HEK293 (cell line): ENCODE measurements around the gene TUBA8.

ENCODE experiments used
- GFI1B ChIP-seq: fragments of 450-650 bp; formaldehyde crosslinking; IDR thresholded peaks from 2 replicates; pipeline ENCODE4 v1.5.1; 2016; ENCODE audit warnings: missing biosample characterization, missing genetic modification characterization
- GLI4 ChIP-seq: fragments of 450-650 bp; formaldehyde crosslinking; IDR thresholded peaks from 2 replicates; pipeline ENCODE4 v1.5.1; 2016; ENCODE audit warnings: missing biosample characterization, missing genetic modification characterization
- MEIS1 ChIP-seq: sonication (generic); formaldehyde crosslinking; IDR thresholded peaks from 2 replicates; pipeline ENCODE4 v1.8.1; 2022; ENCODE audit warnings: missing genetic modification reagents, mild to moderate bottlenecking, borderline replicate concordance
- OSR2 ChIP-seq: fragments of 450-650 bp; formaldehyde crosslinking; IDR thresholded peaks from 2 replicates; pipeline ENCODE4 v1.5.1; 2016; ENCODE audit warnings: missing biosample characterization, missing genetic modification characterization
- OVOL3 ChIP-seq: fragments of 450-650 bp; formaldehyde crosslinking; IDR thresholded peaks from 2 replicates; pipeline ENCODE4 v1.5.1; 2016; ENCODE audit warnings: missing biosample characterization, missing genetic modification characterization
- PRDM1 ChIP-seq: fragments of 450-650 bp; formaldehyde crosslinking; IDR thresholded peaks from 2 replicates; pipeline ENCODE4; 2016; ENCODE audit warnings: missing biosample characterization, missing genetic modification characterization
- ZBTB1 ChIP-seq: fragments of 450-650 bp; formaldehyde crosslinking; IDR thresholded peaks from 2 replicates; pipeline ENCODE4 v1.5.1; 2016; ENCODE audit warnings: missing biosample characterization, missing genetic modification characterization
- ZBTB8A ChIP-seq: fragments of 450-650 bp; formaldehyde crosslinking; IDR thresholded peaks from 2 replicates; pipeline ENCODE4 v1.5.1; 2016; ENCODE audit warnings: missing biosample characterization, missing genetic modification characterization
- ZNF174 ChIP-seq: fragments of 450-650 bp; formaldehyde crosslinking; IDR thresholded peaks from 2 replicates; pipeline ENCODE4 v1.5.0; 2017; ENCODE audit warnings: missing biosample characterization, mild to moderate bottlenecking, missing genetic modification characterization
- ZNF175 ChIP-seq: fragments of 450-650 bp; formaldehyde crosslinking; IDR thresholded peaks from 2 replicates; pipeline ENCODE4 v1.5.1; 2016; ENCODE audit warnings: missing biosample characterization, missing genetic modification characterization
- ZNF184 ChIP-seq: fragments of 450-650 bp; IDR thresholded peaks from 2 replicates; pipeline ENCODE4 v1.5.1; 2018; ENCODE audit warnings: missing biosample characterization, mild to moderate bottlenecking, missing genetic modification characterization
- ZNF202 ChIP-seq: fragments of 450-650 bp; formaldehyde crosslinking; IDR thresholded peaks from 2 replicates; pipeline ENCODE4 v1.5.1; 2016; ENCODE audit warnings: missing biosample characterization, missing genetic modification characterization, borderline replicate concordance
- ZNF239 ChIP-seq: fragments of 450-650 bp; formaldehyde crosslinking; IDR thresholded peaks from 2 replicates; pipeline ENCODE4 v1.5.1; 2016; ENCODE audit warnings: missing biosample characterization, missing genetic modification characterization
- ZNF24 ChIP-seq: fragments of 450-650 bp; formaldehyde crosslinking; IDR thresholded peaks from 2 replicates; pipeline ENCODE4 v1.5.1; 2016; ENCODE audit warnings: missing biosample characterization, missing genetic modification characterization
- ZNF292 ChIP-seq: fragments of 450-650 bp; formaldehyde crosslinking; IDR thresholded peaks from 2 replicates; pipeline ENCODE4 v1.5.1; 2016; ENCODE audit warnings: low read depth, missing biosample characterization, missing genetic modification characterization, borderline replicate concordance
- ZNF354C ChIP-seq: fragments of 450-650 bp; formaldehyde crosslinking; IDR thresholded peaks from 2 replicates; pipeline ENCODE4 v1.5.1; 2016; ENCODE audit warnings: missing biosample characterization, missing genetic modification characterization, low read depth, borderline replicate concordance
- ZNF623 ChIP-seq: fragments of 450-650 bp; formaldehyde crosslinking; IDR thresholded peaks from 2 replicates; pipeline ENCODE4 v1.5.1; 2016; ENCODE audit warnings: missing biosample characterization, missing genetic modification characterization
- ZNF629 ChIP-seq: fragments of 450-650 bp; formaldehyde crosslinking; IDR thresholded peaks from 2 replicates; pipeline ENCODE4 v1.5.1; 2017; ENCODE audit warnings: missing biosample characterization, missing genetic modification characterization
- ZNF747 ChIP-seq: fragments of 450-650 bp; formaldehyde crosslinking; IDR thresholded peaks from 2 replicates; pipeline ENCODE4 v1.5.1; 2016; ENCODE audit warnings: missing biosample characterization, missing genetic modification characterization
- TF ChIP-seq, protein P1 (sequence below): fragments of 450-650 bp; formaldehyde crosslinking; IDR thresholded peaks from 2 replicates; pipeline ENCODE4 v1.5.1; 2016; ENCODE audit warnings: missing biosample characterization, missing genetic modification characterization
- TF ChIP-seq, protein P2 (sequence below): fragments of 450-650 bp; formaldehyde crosslinking; IDR thresholded peaks from 2 replicates; pipeline ENCODE4 v1.5.1; 2017; ENCODE audit warnings: missing biosample characterization, missing genetic modification characterization
- TF ChIP-seq, protein P3 (sequence below): fragments of 450-650 bp; formaldehyde crosslinking; IDR thresholded peaks from 2 replicates; pipeline ENCODE4 v1.5.1; 2016; ENCODE audit warnings: missing biosample characterization, missing genetic modification characterization
- TF ChIP-seq, protein P4 (sequence below): fragments of 450-650 bp; IDR thresholded peaks from 2 replicates; pipeline ENCODE4 v1.5.1; 2018; ENCODE audit warnings: missing biosample characterization, missing genetic modification characterization
- TF ChIP-seq, protein P5 (sequence below): fragments of 450-650 bp; formaldehyde crosslinking; IDR thresholded peaks from 2 replicates; pipeline ENCODE4 v1.5.1; 2016; ENCODE audit warnings: missing biosample characterization, missing genetic modification characterization
- TF ChIP-seq, protein P6 (sequence below): fragments of 450-650 bp; formaldehyde crosslinking; conservative IDR thresholded peaks from 2 replicates; pipeline ENCODE4 v1.5.1; 2016; ENCODE audit warnings: low read depth, missing biosample characterization, missing genetic modification characterization
- TF ChIP-seq, protein P7 (sequence below): fragments of 450-650 bp; formaldehyde crosslinking; IDR thresholded peaks from 2 replicates; pipeline ENCODE4 v1.5.1; 2016; ENCODE audit warnings: missing biosample characterization, missing genetic modification characterization, low read depth

The TUBA8 gene

DNA sequence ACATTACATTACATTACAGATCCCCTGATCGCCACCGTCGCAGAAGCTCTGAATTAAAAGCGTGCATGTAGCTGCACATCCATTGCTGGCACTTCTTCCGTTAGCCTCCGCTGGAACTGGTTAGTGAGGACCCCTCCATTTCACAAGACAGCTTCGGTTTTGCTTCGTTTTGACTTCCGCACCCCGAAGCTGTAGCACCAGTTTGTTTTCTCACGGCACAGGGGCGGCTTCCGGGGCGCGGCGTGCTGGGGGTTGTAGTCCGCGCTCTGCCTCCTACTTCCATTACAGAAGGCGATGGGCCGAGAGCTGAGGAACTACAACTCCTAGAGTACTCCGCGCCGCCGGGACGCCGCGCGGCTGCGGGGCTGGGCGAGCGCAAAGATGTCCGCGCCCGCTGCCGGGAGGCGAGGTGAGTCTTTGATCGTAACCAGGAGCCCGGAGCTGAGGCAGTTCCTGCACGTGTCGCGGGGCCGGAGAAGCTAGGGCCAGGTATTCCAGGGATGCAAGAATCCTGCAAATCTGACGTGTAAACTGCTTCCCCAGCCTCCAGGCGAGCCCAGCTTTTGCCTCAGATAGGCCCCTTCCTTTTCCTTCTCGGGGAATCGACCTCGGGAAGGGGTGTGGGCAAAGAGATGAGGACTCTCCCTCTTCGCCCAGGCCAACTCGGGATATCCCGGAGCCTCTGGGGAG is 32.8 kb upstream of the TUBA8 start, which contains the start of gene PEX26 (continued):
- TF ChIP-seq PRDM1 (no peak), ZBTB8A (tag by site-specific recombination) (peak; percentile 14; the same call in 1 of the 2 replicates), ZNF239 (tag by site-specific recombination) (no peak), MEIS1 (CRISPR knock-in tag) (no peak), ZNF184 (tag by site-specific recombination) (no peak), ZNF354C (no peak), ZNF747 (tag by site-specific recombination) (no peak), GFI1B (tag by site-specific recombination) (no peak), ZNF202 (tag by site-specific recombination) (no peak), GLI4 (no peak), OSR2 (tag by site-specific recombination) (peak; percentile 44), ZNF623 (tag by site-specific recombination) (no peak), ZNF24 (tag by site-specific recombination) (0 out of 2 replicates have a peak, but pooled peaks have one; percentile 18), OVOL3 (tag by site-specific recombination) (no peak), ZNF292 (tag by site-specific recombination) (no peak), ZBTB1 (tag by site-specific recombination) (no peak), ZNF175 (tag by site-specific recombination) (no peak), ZNF629 (tag by site-specific recombination) (peak; percentile 63; the same call in 1 of the 2 replicates), ZNF174 (tag by site-specific recombination) (no peak)
- TF ChIP-seq, protein P1, sequence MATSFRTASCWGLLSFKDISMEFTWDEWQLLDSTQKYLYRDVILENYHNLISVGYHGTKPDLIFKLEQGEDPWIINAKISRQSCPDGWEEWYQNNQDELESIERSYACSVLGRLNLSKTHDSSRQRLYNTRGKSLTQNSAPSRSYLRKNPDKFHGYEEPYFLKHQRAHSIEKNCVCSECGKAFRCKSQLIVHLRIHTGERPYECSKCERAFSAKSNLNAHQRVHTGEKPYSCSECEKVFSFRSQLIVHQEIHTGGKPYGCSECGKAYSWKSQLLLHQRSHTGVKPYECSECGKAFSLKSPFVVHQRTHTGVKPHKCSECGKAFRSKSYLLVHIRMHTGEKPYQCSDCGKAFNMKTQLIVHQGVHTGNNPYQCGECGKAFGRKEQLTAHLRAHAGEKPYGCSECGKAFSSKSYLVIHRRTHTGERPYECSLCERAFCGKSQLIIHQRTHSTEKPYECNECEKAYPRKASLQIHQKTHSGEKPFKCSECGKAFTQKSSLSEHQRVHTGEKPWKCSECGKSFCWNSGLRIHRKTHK (tag by site-specific recombination), result no peak
- TF ChIP-seq, protein P2, sequence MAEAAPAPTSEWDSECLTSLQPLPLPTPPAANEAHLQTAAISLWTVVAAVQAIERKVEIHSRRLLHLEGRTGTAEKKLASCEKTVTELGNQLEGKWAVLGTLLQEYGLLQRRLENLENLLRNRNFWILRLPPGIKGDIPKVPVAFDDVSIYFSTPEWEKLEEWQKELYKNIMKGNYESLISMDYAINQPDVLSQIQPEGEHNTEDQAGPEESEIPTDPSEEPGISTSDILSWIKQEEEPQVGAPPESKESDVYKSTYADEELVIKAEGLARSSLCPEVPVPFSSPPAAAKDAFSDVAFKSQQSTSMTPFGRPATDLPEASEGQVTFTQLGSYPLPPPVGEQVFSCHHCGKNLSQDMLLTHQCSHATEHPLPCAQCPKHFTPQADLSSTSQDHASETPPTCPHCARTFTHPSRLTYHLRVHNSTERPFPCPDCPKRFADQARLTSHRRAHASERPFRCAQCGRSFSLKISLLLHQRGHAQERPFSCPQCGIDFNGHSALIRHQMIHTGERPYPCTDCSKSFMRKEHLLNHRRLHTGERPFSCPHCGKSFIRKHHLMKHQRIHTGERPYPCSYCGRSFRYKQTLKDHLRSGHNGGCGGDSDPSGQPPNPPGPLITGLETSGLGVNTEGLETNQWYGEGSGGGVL (tag by site-specific recombination), result no peak
- TF ChIP-seq, protein P3, sequence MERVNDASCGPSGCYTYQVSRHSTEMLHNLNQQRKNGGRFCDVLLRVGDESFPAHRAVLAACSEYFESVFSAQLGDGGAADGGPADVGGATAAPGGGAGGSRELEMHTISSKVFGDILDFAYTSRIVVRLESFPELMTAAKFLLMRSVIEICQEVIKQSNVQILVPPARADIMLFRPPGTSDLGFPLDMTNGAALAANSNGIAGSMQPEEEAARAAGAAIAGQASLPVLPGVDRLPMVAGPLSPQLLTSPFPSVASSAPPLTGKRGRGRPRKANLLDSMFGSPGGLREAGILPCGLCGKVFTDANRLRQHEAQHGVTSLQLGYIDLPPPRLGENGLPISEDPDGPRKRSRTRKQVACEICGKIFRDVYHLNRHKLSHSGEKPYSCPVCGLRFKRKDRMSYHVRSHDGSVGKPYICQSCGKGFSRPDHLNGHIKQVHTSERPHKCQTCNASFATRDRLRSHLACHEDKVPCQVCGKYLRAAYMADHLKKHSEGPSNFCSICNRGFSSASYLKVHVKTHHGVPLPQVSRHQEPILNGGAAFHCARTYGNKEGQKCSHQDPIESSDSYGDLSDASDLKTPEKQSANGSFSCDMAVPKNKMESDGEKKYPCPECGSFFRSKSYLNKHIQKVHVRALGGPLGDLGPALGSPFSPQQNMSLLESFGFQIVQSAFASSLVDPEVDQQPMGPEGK (tag by site-specific recombination), result peak; percentile 23; the same call in 1 of the 2 replicates
- TF ChIP-seq, protein P4, sequence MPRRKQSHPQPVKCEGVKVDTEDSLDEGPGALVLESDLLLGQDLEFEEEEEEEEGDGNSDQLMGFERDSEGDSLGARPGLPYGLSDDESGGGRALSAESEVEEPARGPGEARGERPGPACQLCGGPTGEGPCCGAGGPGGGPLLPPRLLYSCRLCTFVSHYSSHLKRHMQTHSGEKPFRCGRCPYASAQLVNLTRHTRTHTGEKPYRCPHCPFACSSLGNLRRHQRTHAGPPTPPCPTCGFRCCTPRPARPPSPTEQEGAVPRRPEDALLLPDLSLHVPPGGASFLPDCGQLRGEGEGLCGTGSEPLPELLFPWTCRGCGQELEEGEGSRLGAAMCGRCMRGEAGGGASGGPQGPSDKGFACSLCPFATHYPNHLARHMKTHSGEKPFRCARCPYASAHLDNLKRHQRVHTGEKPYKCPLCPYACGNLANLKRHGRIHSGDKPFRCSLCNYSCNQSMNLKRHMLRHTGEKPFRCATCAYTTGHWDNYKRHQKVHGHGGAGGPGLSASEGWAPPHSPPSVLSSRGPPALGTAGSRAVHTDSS (tag by site-specific recombination), result no peak
- TF ChIP-seq, protein P5, sequence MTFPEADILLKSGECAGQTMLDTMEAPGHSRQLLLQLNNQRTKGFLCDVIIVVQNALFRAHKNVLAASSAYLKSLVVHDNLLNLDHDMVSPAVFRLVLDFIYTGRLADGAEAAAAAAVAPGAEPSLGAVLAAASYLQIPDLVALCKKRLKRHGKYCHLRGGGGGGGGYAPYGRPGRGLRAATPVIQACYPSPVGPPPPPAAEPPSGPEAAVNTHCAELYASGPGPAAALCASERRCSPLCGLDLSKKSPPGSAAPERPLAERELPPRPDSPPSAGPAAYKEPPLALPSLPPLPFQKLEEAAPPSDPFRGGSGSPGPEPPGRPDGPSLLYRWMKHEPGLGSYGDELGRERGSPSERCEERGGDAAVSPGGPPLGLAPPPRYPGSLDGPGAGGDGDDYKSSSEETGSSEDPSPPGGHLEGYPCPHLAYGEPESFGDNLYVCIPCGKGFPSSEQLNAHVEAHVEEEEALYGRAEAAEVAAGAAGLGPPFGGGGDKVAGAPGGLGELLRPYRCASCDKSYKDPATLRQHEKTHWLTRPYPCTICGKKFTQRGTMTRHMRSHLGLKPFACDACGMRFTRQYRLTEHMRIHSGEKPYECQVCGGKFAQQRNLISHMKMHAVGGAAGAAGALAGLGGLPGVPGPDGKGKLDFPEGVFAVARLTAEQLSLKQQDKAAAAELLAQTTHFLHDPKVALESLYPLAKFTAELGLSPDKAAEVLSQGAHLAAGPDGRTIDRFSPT (tag by site-specific recombination), result no peak
- TF ChIP-seq, protein P6, sequence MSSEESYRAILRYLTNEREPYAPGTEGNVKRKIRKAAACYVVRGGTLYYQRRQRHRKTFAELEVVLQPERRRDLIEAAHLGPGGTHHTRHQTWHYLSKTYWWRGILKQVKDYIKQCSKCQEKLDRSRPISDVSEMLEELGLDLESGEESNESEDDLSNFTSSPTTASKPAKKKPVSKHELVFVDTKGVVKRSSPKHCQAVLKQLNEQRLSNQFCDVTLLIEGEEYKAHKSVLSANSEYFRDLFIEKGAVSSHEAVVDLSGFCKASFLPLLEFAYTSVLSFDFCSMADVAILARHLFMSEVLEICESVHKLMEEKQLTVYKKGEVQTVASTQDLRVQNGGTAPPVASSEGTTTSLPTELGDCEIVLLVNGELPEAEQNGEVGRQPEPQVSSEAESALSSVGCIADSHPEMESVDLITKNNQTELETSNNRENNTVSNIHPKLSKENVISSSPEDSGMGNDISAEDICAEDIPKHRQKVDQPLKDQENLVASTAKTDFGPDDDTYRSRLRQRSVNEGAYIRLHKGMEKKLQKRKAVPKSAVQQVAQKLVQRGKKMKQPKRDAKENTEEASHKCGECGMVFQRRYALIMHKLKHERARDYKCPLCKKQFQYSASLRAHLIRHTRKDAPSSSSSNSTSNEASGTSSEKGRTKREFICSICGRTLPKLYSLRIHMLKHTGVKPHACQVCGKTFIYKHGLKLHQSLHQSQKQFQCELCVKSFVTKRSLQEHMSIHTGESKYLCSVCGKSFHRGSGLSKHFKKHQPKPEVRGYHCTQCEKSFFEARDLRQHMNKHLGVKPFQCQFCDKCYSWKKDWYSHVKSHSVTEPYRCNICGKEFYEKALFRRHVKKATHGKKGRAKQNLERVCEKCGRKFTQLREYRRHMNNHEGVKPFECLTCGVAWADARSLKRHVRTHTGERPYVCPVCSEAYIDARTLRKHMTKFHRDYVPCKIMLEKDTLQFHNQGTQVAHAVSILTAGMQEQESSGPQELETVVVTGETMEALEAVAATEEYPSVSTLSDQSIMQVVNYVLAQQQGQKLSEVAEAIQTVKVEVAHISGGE (tag by site-specific recombination), result peak; percentile 96
- TF ChIP-seq, protein P7, sequence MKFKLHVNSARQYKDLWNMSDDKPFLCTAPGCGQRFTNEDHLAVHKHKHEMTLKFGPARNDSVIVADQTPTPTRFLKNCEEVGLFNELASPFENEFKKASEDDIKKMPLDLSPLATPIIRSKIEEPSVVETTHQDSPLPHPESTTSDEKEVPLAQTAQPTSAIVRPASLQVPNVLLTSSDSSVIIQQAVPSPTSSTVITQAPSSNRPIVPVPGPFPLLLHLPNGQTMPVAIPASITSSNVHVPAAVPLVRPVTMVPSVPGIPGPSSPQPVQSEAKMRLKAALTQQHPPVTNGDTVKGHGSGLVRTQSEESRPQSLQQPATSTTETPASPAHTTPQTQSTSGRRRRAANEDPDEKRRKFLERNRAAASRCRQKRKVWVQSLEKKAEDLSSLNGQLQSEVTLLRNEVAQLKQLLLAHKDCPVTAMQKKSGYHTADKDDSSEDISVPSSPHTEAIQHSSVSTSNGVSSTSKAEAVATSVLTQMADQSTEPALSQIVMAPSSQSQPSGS (tag by site-specific recombination), result no peak
